Thoracic aorta (tissue), 2 donors: ENCODE results near the gene EPSTI1. TPM values are rescaled to one million over a fixed set of nuclear protein-coding genes. Genes with fewer than 3 reads are reported as not detected.

Experiments used
- ATAC-seq: fragments of 150-250 bp; one replicate; pipeline ENCODE4 v1.8.0; 2017; ENCODE audit warnings: low read depth; ENCODE audit not compliant: insufficient number of reproducible peaks, low FRiP score
- DNase-seq: peaks from one replicate; pipeline ENCODE4 v3.0.0-alpha.2; 2020; ENCODE audit warnings: low spot score
- H3K27ac ChIP-seq, 2 donors: fragments of 200-600 bp; sonication (generic); 1 replicate in 1 of 2; 2 replicates in 1 of 2; pipeline ENCODE4 v1.5.1; 2016; ENCODE audit warnings: mild to moderate bottlenecking in 2 of 2, moderate library complexity in 2 of 2
- H3K27me3 ChIP-seq: fragments of 200-600 bp; sonication (generic); replicated peaks from 2 replicates; pipeline ENCODE4 v1.6.0; 2016; ENCODE audit warnings: mild to moderate bottlenecking; ENCODE audit not compliant: insufficient read depth
- H3K36me3 ChIP-seq: fragments of 200-600 bp; sonication (generic); one replicate; pipeline ENCODE4 v1.5.1; 2016
- H3K4me1 ChIP-seq, 2 donors: fragments of 200-600 bp; sonication (generic); 1 replicate in 1 of 2; 2 replicates in 1 of 2; pipeline versions ENCODE4 v1.5.1 to v1.6.0; 2016; ENCODE audit warnings: low read depth in 2 of 2, mild to moderate bottlenecking in 1 of 2; ENCODE audit not compliant: control insufficient read depth in 1 of 2
- H3K4me3 ChIP-seq: fragments of 200-600 bp; sonication (generic); 2 replicates; pipeline ENCODE4 v1.5.1; 2016; ENCODE audit warnings: mild to moderate bottlenecking
- H3K9me3 ChIP-seq: fragments of 200-600 bp; sonication (generic); 2 replicates; pipeline ENCODE4 v1.5.1; 2016
- CTCF ChIP-seq: fragments of 200-600 bp; sonication (generic); IDR thresholded peaks from one replicate; pipeline ENCODE4 v1.5.1; 2019; ENCODE audit warnings: antibody characterized with exemption
- total RNA-seq, 2 donors: library from RNA; depleted of rRNA; stranded (reverse); fragments of >200 nt; gene quantifications; one replicate each; pipeline versions ENCODE4 v1.1.0 to v1.2.3, GENCODE V29; 2016

The EPSTI1 gene
- total RNA-seq, 2 donors from 2014 or later = 4.0 to 7.9 TPM

GRCh38 chr13:42981853-42982252, 10.2 kb downstream of the EPSTI1 start:
- no peak for ATAC-seq

GRCh38 chr13:42981317-42981716, 10.7 kb downstream of the EPSTI1 start:
- ATAC-seq (no peak), DNase-seq (no peak)
- H3K27ac ChIP-seq = no peak overlapping the region
- H3K27me3 ChIP-seq = no peaks in the 10 kb centered on the region
- H3K36me3 ChIP-seq = no peaks in the 10 kb centered on the region
- H3K9me3 ChIP-seq = no peaks in the 10 kb centered on the region
- no peak overlapping the region for H3K4me3 ChIP-seq
- H3K4me1 ChIP-seq = peaks cover 0 to 3% of the 10 kb centered on the region in 2 donors
- TF ChIP-seq CTCF = no peak

More at GRCh38 chr13:42981853-42982252, 10.2 kb downstream of the EPSTI1 start:
- Histone ChIP-seq H3K4me1 (peaks cover 0 to 3% of the 10 kb centered on the region in 2 donors), H3K4me3 (no peak overlapping the region), H3K36me3 (no peaks in the 10 kb centered on the region), H3K27ac (no peak overlapping the region), H3K27me3 (no peaks in the 10 kb centered on the region), H3K9me3 (no peaks in the 10 kb centered on the region)
- no peak for DNase-seq
- TF ChIP-seq CTCF = no peak

- ATAC-seq = no peak
- Histone ChIP-seq H3K27me3 (no peaks in the 10 kb centered on the region), H3K4me1 (no peaks in the 10 kb centered on the region), H3K36me3 (no peaks in the 10 kb centered on the region), H3K27ac (no peak overlapping the region), H3K4me3 (no peak overlapping the region), H3K9me3 (no peaks in the 10 kb centered on the region)
- DNase-seq = no peak
- no peak for TF ChIP-seq CTCF
Measured at GRCh38 chr13:42977219-42977659, 14.8 kb downstream of the EPSTI1 start.

GRCh38 chr13:42976066-42976465, 16.0 kb downstream of the EPSTI1 start:
- H3K27me3 ChIP-seq = no peaks in the 10 kb centered on the region
- no peak overlapping the region for H3K4me3 ChIP-seq
- no peak for TF ChIP-seq CTCF
- H3K36me3 ChIP-seq = no peaks in the 10 kb centered on the region
- DNase-seq (no peak), ATAC-seq (no peak)
- no peaks in the 10 kb centered on the region for H3K4me1 ChIP-seq
- no peak overlapping the region for H3K27ac ChIP-seq
- H3K9me3 ChIP-seq = no peaks in the 10 kb centered on the region

- no peak for TF ChIP-seq CTCF
- Histone ChIP-seq H3K9me3 (no peaks in the 10 kb centered on the region), H3K4me3 (no peak overlapping the region), H3K4me1 (no peaks in the 10 kb centered on the region), H3K27ac (no peak overlapping the region), H3K27me3 (no peaks in the 10 kb centered on the region), H3K36me3 (no peaks in the 10 kb centered on the region)
- DNase-seq (no peak), ATAC-seq (no peak)
Measured at GRCh38 chr13:42973581-42973980, 18.5 kb downstream of the EPSTI1 start.
